HepG2 (cell line): ENCODE data around the gene PHF13. TPM values are rescaled to one million over a fixed set of nuclear protein-coding genes. Genes with fewer than 3 reads are reported as not detected.

Experiments
- ATAC-seq: fragments of 200-7000 bp; cut with Tn5 transposase; 3 replicates; pipeline ENCODE4 v1.9.1; 2020; ENCODE audit warnings: mild to moderate bottlenecking, moderate library complexity
- BruUV-seq: library from RNA; stranded (reverse); fragments of 400-500 nt; replicated peaks from 2 replicates; lab custom pipeline; 2021; lab: Mats Ljungman, UMichigan
- CTCF ChIA-PET: fragments of 300-600 bp; formaldehyde crosslinking; extraction: SDS; loops from one replicate; lab custom pipeline; 2021; ENCODE audit warnings: low total read pairs, inconsistent platforms, low intra/inter-chr PET ratio; lab: Yijun Ruan, JAX
- POLR2A ChIA-PET: fragments of 350-600 bp; sonication (Branson Sonifier 250); formaldehyde crosslinking; loops from one replicate; lab custom pipeline; 2020; ENCODE audit warnings: antibody characterized with exemption, inconsistent platforms; lab: Yijun Ruan, JAX
- DNase-seq: peaks from one replicate; pipeline ENCODE4 v3.0.0-alpha.2; 2015; ENCODE audit warnings: low spot score
- FAIRE-seq: peaks from 3 replicates; lab custom pipeline; 2011; peaks lifted over from hg19 to GRCh38; lab: Jason Lieb, UNC
- H2AFZ ChIP-seq: one replicate; pipeline ENCODE4 v1.6.1; 2011; ENCODE audit warnings: low read length, inconsistent platforms
- H3K27ac ChIP-seq: fragments of 300-600 bp; 3 replicates; pipeline ENCODE4 v1.8.0; 2011; ENCODE audit warnings: mixed run types, mild to moderate bottlenecking, mixed read lengths, low read length, inconsistent platforms; ENCODE audit not compliant: insufficient read depth; ENCODE audit errors: extremely low read length
- H3K27me3 ChIP-seq, 2 experiments: fragments of 200-600 bp in 1 of 2; 2 replicates in 1 of 2; 3 replicates in 1 of 2; pipeline versions ENCODE4 v1.6.0 to v1.8.0; 2011; ENCODE audit warnings: low read length in 2 of 2, mild to moderate bottlenecking in 2 of 2, moderate library complexity in 2 of 2, inconsistent platforms in 1 of 2; ENCODE audit not compliant: insufficient read depth in 2 of 2, control insufficient read depth in 1 of 2
- H3K36me3 ChIP-seq, 2 experiments: fragments of 200-600 bp in 1 of 2; replicated peaks in 1 of 2; 2 replicates in 1 of 2; 3 replicates in 1 of 2; pipeline versions ENCODE4 v1.5.1 to v1.8.0; 2011; ENCODE audit warnings: low read length in 2 of 2, inconsistent platforms in 1 of 2; ENCODE audit not compliant: insufficient read depth in 2 of 2, control insufficient read depth in 1 of 2
- H3K4me1 ChIP-seq: 2 replicates; pipeline ENCODE4 v1.5.1; 2012; ENCODE audit warnings: low read length, inconsistent platforms; ENCODE audit not compliant: insufficient read depth
- H3K4me2 ChIP-seq: 2 replicates; pipeline ENCODE4 v1.6.0; 2011; ENCODE audit warnings: low read depth, low read length, inconsistent platforms
- H3K4me3 ChIP-seq, 3 experiments: fragments of 200-600 bp in 1 of 3; sonication (generic), shearing (Covaris generic) in 1 of 3; replicated peaks in 1 of 3; 2 replicates each; pipeline ENCODE4 v1.5.1; 2011 to 2016; ENCODE audit warnings: low read length in 3 of 3, inconsistent platforms in 2 of 3, low read depth in 2 of 3, mild to moderate bottlenecking in 2 of 3, control low read depth in 1 of 3, mixed read lengths in 1 of 3; ENCODE audit not compliant: insufficient read depth in 1 of 3
- H3K79me2 ChIP-seq: one replicate; pipeline ENCODE4 v1.6.1; 2011; ENCODE audit warnings: low read length, inconsistent platforms; ENCODE audit not compliant: insufficient read depth
- H3K9ac ChIP-seq: 2 replicates; pipeline ENCODE4 v1.6.0; 2011; ENCODE audit warnings: mild to moderate bottlenecking, low read depth, low read length, inconsistent platforms; ENCODE audit not compliant: insufficient read depth
- H3K9me3 ChIP-seq: 2 replicates; pipeline ENCODE4 v1.5.1; 2012; ENCODE audit warnings: mild to moderate bottlenecking, low read length
- H4K20me1 ChIP-seq: 2 replicates; pipeline ENCODE4 v1.6.0; 2011; ENCODE audit warnings: inconsistent platforms, mild to moderate bottlenecking, low read length, moderate library complexity; ENCODE audit not compliant: insufficient read depth
- AGO2 ChIP-seq: fragments of 200-400 bp; formaldehyde crosslinking; optimal IDR thresholded peaks from 2 replicates; pipeline ENCODE3; 2017; ENCODE audit warnings: mild to moderate bottlenecking, low read depth, low read length, moderate library complexity
- ATF1 ChIP-seq: IDR thresholded peaks from 2 replicates; pipeline ENCODE4 v1.6.1; 2016; ENCODE audit warnings: mild to moderate bottlenecking, control low read depth
- DR1 ChIP-seq: sonication (generic); formaldehyde crosslinking; IDR thresholded peaks from 2 replicates; pipeline ENCODE4 v1.8.0; 2021; ENCODE audit warnings: mild to moderate bottlenecking, missing genetic modification reagents, inconsistent platforms
- ESRRA ChIP-seq: sonication (generic); formaldehyde crosslinking; IDR thresholded peaks from 2 replicates; pipeline ENCODE4 v1.5.1; 2020; ENCODE audit warnings: mild to moderate bottlenecking, low read depth, missing genetic modification reagents
- GATAD2A ChIP-seq: IDR thresholded peaks from 2 replicates; pipeline ENCODE4 v1.6.1; 2016
- HOXA5 ChIP-seq: sonication (generic); formaldehyde crosslinking; IDR thresholded peaks from 2 replicates; pipeline ENCODE4 v1.4.0; 2020; ENCODE audit warnings: missing genetic modification reagents
- IKZF4 ChIP-seq: sonication (generic); formaldehyde crosslinking; IDR thresholded peaks from 2 replicates; pipeline ENCODE4 v1.5.1; 2020; ENCODE audit warnings: borderline replicate concordance, mild to moderate bottlenecking, low read depth, missing genetic modification reagents; ENCODE audit errors: not compliant biosample characterization
- JUN ChIP-seq: sonication (generic); formaldehyde crosslinking; IDR thresholded peaks from 2 replicates; pipeline ENCODE4 v1.4.0; 2020; ENCODE audit warnings: mild to moderate bottlenecking, missing genetic modification reagents
- KDM2A ChIP-seq: sonication (generic); formaldehyde crosslinking; IDR thresholded peaks from 2 replicates; pipeline ENCODE4 v1.4.0; 2020; ENCODE audit warnings: low read depth, missing genetic modification reagents, borderline replicate concordance
- NFYB ChIP-seq: sonication (generic); formaldehyde crosslinking; IDR thresholded peaks from 2 replicates; pipeline ENCODE4 v1.4.0; 2020; ENCODE audit warnings: missing genetic modification reagents
- NR1H2 ChIP-seq: sonication (generic); formaldehyde crosslinking; IDR thresholded peaks from 2 replicates; pipeline ENCODE4 v1.8.1; 2022; ENCODE audit warnings: low read depth, missing genetic modification reagents, borderline replicate concordance
- POLR2AphosphoS2 ChIP-seq: IDR thresholded peaks from 2 replicates; pipeline ENCODE4 v1.6.1; 2011; ENCODE audit warnings: low read depth, low read length, improper control_type of control experiment
- SNAPC5 ChIP-seq: sonication (generic); formaldehyde crosslinking; IDR thresholded peaks from 2 replicates; pipeline ENCODE4 v1.8.1; 2023; ENCODE audit warnings: mild to moderate bottlenecking, missing genetic modification reagents, borderline replicate concordance
- TBP ChIP-seq: sonication (generic); formaldehyde crosslinking; IDR thresholded peaks from 2 replicates; pipeline ENCODE4 v1.5.0; 2020; ENCODE audit warnings: missing genetic modification reagents
- ZC3H13 ChIP-seq: sonication (generic); formaldehyde crosslinking; IDR thresholded peaks from 2 replicates; pipeline ENCODE4 v1.8.1; 2023; ENCODE audit warnings: mild to moderate bottlenecking, missing genetic modification reagents, moderate library complexity
- ZFY ChIP-seq: sonication (generic); formaldehyde crosslinking; IDR thresholded peaks from 2 replicates; pipeline ENCODE4 v1.4.0; 2020; ENCODE audit warnings: missing genetic modification reagents
- ZNF574 ChIP-seq: sonication (generic); formaldehyde crosslinking; IDR thresholded peaks from 2 replicates; pipeline ENCODE4 v1.4.0; 2020; ENCODE audit warnings: missing genetic modification reagents
- ZNF740 ChIP-seq: sonication (generic); formaldehyde crosslinking; IDR thresholded peaks from 2 replicates; pipeline ENCODE4 v1.4.0; 2020; ENCODE audit warnings: missing genetic modification reagents
- ZNF772 ChIP-seq: sonication (generic); formaldehyde crosslinking; IDR thresholded peaks from 2 replicates; pipeline ENCODE4 v1.5.0; 2020; ENCODE audit warnings: mild to moderate bottlenecking, missing genetic modification reagents
- ZNF788 ChIP-seq: sonication (generic); formaldehyde crosslinking; IDR thresholded peaks from 2 replicates; pipeline ENCODE4 v1.5.0; 2020; ENCODE audit warnings: mild to moderate bottlenecking, missing genetic modification reagents, borderline replicate concordance
- WGBS: methylation state at CpG from one replicate; pipeline ENCODE4 v1.1.6; 2017; ENCODE audit warnings: low lambda C conversion rate; 5-methylcytosine and 5-hydroxymethylcytosine counted together
- in situ Hi-C: cut with HindIII; loops from 2 replicates; pipeline ENCODE4 v1.10.0; 2017; ENCODE audit warnings: low pct_unique_long_range_greater_than_20kb; ENCODE audit not compliant: extremely low pct_ligation_motif_present
- intact Hi-C: fragments of 100-400 bp; cut with micrococcal nuclease; formaldehyde crosslinking; loops from one replicate; pipeline ENCODE4 v1.10.0; 2022; ENCODE audit not compliant: unreplicated experiment
- polyA plus RNA-seq, 8 experiments: library from polyadenylated mRNA; depleted of rRNA in 3 of 8; stranded (reverse) in 7 of 8; unstranded in 1 of 8; fragments of >200 nt; fragmentation: Illumina TruSeq in 4 of 8; extraction: Trizol in 4 of 8; gene quantifications; 2 replicates each; pipeline versions ENCODE4 v1.2.1 to v1.2.3, GENCODE V29; 2011 to 2016; ENCODE audit warnings: low read depth in 4 of 8, missing spikeins in 1 of 8, mixed read lengths in 1 of 8; ENCODE audit not compliant: insufficient read depth in 1 of 8
- total RNA-seq, 5 experiments: library from RNA; depleted of rRNA; stranded (reverse); fragments of >200 nt; fragmentation: Illumina TruSeq; extraction: Trizol; gene quantifications; 2 replicates each; pipeline ENCODE4 v1.2.3, GENCODE V29; 2016; ENCODE audit warnings: low read depth in 1 of 5

Gene PHF13
- total and polyA plus RNA-seq, 2 of the 13 experiments (the other 11 are each of a cell fraction or from before 2014, with no cell fraction given): 4.7 to 7.4 TPM

- ChIA-PET CTCF (interaction anchor here (0.9 to 2.1 kb wide), 2 partner anchors 54 to 80 kb away, joined by 3 to 11 read pairs; partner anchors contain the start of genes NOL9 and TAS1R1), POLR2A (interaction anchor here (0.7 kb wide), 1 partner anchor 55 kb away, joined by 3 read pairs; the partner anchor contains the start of gene ZBTB48)
- ATAC-seq (peak; percentile 83), FAIRE-seq (peak; percentile 47), DNase-seq (peak; percentile 40)
- Histone ChIP-seq H2AFZ (no peak overlapping the region), H3K9ac (no peak overlapping the region), H3K4me3 (no peak overlapping the region), H3K27ac (no peak overlapping the region), H4K20me1 (peaks cover 8% of the 10 kb centered on the region; the same call in 1 of the 2 replicates), H3K79me2 (no peaks in the 10 kb centered on the region), H3K9me3 (no peaks in the 10 kb centered on the region), H3K27me3 (no peaks in the 10 kb centered on the region), H3K4me2 (no peak overlapping the region), H3K36me3 (peaks cover 34 to 74% of the 10 kb centered on the region in 2 experiments; a peak in 4 of 5 replicates), H3K4me1 (no peaks in the 10 kb centered on the region)
- WGBS: 84% methylated on average over 18 of the region's 29 CpGs
- TSS peak; percentile 59 for BruUV-seq
- intact Hi-C loops (loop anchor here (1.0 kb wide), 1 partner anchor 32 kb away; the partner anchor contains the start of gene KLHL21), in situ Hi-C loops (no loop called here)
- no peak for TF ChIP-seq GATAD2A (CRISPR knock-in tag)
- no peak for TF ChIP-seq ZNF772
- no peak for TF ChIP-seq ATF1 (CRISPR knock-in tag)
- TF ChIP-seq NR1H2: no peak
- peak; percentile 50 for TF ChIP-seq KDM2A (CRISPR knock-in tag)
- TF ChIP-seq ZC3H13 (CRISPR knock-in tag): peak; percentile 30; the same call in 1 of the 2 replicates
- TF ChIP-seq ZFY (CRISPR knock-in tag): peak; percentile 40; the same call in 1 of the 2 replicates
- TF ChIP-seq SNAPC5: no peak
- peak; percentile 47; the same call in 1 of the 2 replicates for TF ChIP-seq ZNF574 (CRISPR knock-in tag)
- no peak for TF ChIP-seq POLR2AphosphoS2
- TF ChIP-seq NFYB (CRISPR knock-in tag): no peak
- no peak for TF ChIP-seq TBP (CRISPR knock-in tag)
- TF ChIP-seq AGO2: peak; percentile 98
- TF ChIP-seq ZNF740 (CRISPR knock-in tag): no peak
- no peak for TF ChIP-seq DR1 (CRISPR knock-in tag)
- TF ChIP-seq ESRRA: no peak
- no peak for TF ChIP-seq HOXA5 (CRISPR knock-in tag)
- no peak for TF ChIP-seq ZNF788 (CRISPR knock-in tag)
- no peak for TF ChIP-seq IKZF4
- no peak for TF ChIP-seq JUN
Observed at GRCh38 chr1:6634371-6635052, 21.0 kb downstream of the PHF13 start.
